ENCODE results near the gene MLH3. TPM values are rescaled to one million over a fixed set of nuclear protein-coding genes. Genes with fewer than 3 reads are reported as not detected.

MLH3 gene
- total RNA-seq, 1 experiment from 2014 or later = 23.0 TPM

- Histone ChIP-seq H2BK15ac (ENCODE audit: low read depth, low read length) (no peak overlapping the region), H3K4ac (ENCODE audit: low read depth, low read length) (no peak overlapping the region), H4K8ac (replicated peaks; ENCODE audit: insufficient read length, low read depth, low read length) (no peak overlapping the region), H3K56ac (ENCODE audit: insufficient read length, low read depth, low read length) (no peak overlapping the region), H4K20me1 (ENCODE audit: control insufficient read depth, insufficient read depth, insufficient read length) (no peaks in the 10 kb centered on the region), H2BK12ac (ENCODE audit: insufficient read length, low read depth, low read length) (no peak overlapping the region), H2BK5ac (ENCODE audit: insufficient read length, low read length) (no peak overlapping the region), H2AFZ (ENCODE audit: low read length) (no peak overlapping the region), H3K27ac (ENCODE audit: insufficient read length, low read depth, low read length) (no peak overlapping the region), H3K18ac (ENCODE audit: insufficient read length, low read depth, low read length) (no peak overlapping the region), H3K9me3 (ENCODE audit: control insufficient read depth, low read depth, low read length) (no peaks in the 10 kb centered on the region), H3K4me2 (ENCODE audit: insufficient read depth, insufficient read length, low read length) (no peak overlapping the region), H4K5ac (ENCODE audit: insufficient read length, low read depth, low read length) (no peak overlapping the region), H4K91ac (ENCODE audit: insufficient read length, low read depth, low read length) (no peak overlapping the region), H3K4me1 (ENCODE audit: insufficient read depth, low read length) (0 out of 2 replicates have a peak, but pooled peaks cover 2% of the 10 kb centered on the region), H2AK5ac (ENCODE audit: insufficient read length, low read length) (no peak overlapping the region), H3K23ac (ENCODE audit: insufficient read length, low read depth, low read length) (no peak overlapping the region), H3K14ac (ENCODE audit: insufficient read depth, low read length) (no peak overlapping the region), H3K23me2 (ENCODE audit: insufficient read length, low read depth, low read length, poor library complexity, severe bottlenecking) (peaks cover 3% of the 10 kb centered on the region), H3K9ac (ENCODE audit: extremely low read depth, insufficient read length, low read length) (no peak overlapping the region), H2BK120ac (ENCODE audit: low read depth, low read length, poor library complexity, severe bottlenecking) (no peak overlapping the region), H2BK20ac (ENCODE audit: low read depth, low read length, poor library complexity, severe bottlenecking) (no peak overlapping the region), H3K79me2 (ENCODE audit: insufficient read depth, low read length) (no peaks in the 10 kb centered on the region), H3K27me3 (ENCODE audit: insufficient read depth, low read length) (no peaks in the 10 kb centered on the region), H3T11ph (ENCODE audit: low read length) (no peak overlapping the region), H3K79me1 (ENCODE audit: insufficient read depth, low read depth, low read length, poor library complexity, severe bottlenecking) (peaks cover 3% of the 10 kb centered on the region)
- WGBS (ENCODE audit: extremely low coverage, insufficient read length, low lambda C conversion rate) = no CpG with 5 or more reads among the region's 5 CpGs
- Mint-ChIP-seq H3K4me3 (no peak overlapping the region), H3K9me3 (no peaks in the 10 kb centered on the region; a peak in 1 of 5 replicates), H3K36me3 (ENCODE audit: insufficient read depth in 1 of 3, low read depth in 3 of 3) (peaks cover 0 to 16% (median 11%) of the 10 kb centered on the region in 3 experiments; a peak in 4 of 7 replicates), H3K27me3 (ENCODE audit: low read depth) (no peaks in the 10 kb centered on the region), H3K4me1 (no peaks in the 10 kb centered on the region; a peak in 1 of 4 replicates), H3K27ac (no peak overlapping the region)
- DNase-seq = no peak
- TF ChIP-seq, protein P1, sequence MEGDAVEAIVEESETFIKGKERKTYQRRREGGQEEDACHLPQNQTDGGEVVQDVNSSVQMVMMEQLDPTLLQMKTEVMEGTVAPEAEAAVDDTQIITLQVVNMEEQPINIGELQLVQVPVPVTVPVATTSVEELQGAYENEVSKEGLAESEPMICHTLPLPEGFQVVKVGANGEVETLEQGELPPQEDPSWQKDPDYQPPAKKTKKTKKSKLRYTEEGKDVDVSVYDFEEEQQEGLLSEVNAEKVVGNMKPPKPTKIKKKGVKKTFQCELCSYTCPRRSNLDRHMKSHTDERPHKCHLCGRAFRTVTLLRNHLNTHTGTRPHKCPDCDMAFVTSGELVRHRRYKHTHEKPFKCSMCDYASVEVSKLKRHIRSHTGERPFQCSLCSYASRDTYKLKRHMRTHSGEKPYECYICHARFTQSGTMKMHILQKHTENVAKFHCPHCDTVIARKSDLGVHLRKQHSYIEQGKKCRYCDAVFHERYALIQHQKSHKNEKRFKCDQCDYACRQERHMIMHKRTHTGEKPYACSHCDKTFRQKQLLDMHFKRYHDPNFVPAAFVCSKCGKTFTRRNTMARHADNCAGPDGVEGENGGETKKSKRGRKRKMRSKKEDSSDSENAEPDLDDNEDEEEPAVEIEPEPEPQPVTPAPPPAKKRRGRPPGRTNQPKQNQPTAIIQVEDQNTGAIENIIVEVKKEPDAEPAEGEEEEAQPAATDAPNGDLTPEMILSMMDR (conservative IDR thresholded peaks at IDR 0.05) = no peak
These were observed 5.0 kb downstream of the MLH3 start for GRCh38 chr14:75046275-75046674.

All from H9 (cell line).